ENCODE data around the gene NFKBIE. TPM values are rescaled to one million over a fixed set of nuclear protein-coding genes. Genes with fewer than 3 reads are reported as not detected.
A peak's percentile ranks its signal among the peaks of the same experiment; 100 is the strongest.

NFKBIE gene
- total and polyA plus RNA-seq, 2 of the 13 experiments (the other 11 are each of a cell fraction or from before 2014, with no cell fraction given): 6.7 to 14.5 TPM

GRCh38 chr6:44312901-44313788, 47.8 kb upstream of the NFKBIE start, which contains the start of gene AARS2 (continued):
- no peak for TF ChIP-seq ZNF326 (CRISPR knock-in tag; IDR thresholded peaks at IDR 0.05; ENCODE audit: borderline replicate concordance)
- TF ChIP-seq SMYD3 (CRISPR knock-in tag; IDR thresholded peaks at IDR 0.05): peak; percentile 84; the same call in 1 of the 2 replicates
- peak; percentile 99 for TF ChIP-seq KMT2A (CRISPR knock-in tag; IDR thresholded peaks at IDR 0.05)
- peak; percentile 91 for TF ChIP-seq ZNF704 (CRISPR knock-in tag; IDR thresholded peaks at IDR 0.05; ENCODE audit: borderline replicate concordance)
- peak; percentile 95 for TF ChIP-seq ZNF691 (CRISPR knock-in tag; IDR thresholded peaks at IDR 0.05; ENCODE audit: borderline replicate concordance, low read depth)
- TF ChIP-seq ZNF616 (CRISPR knock-in tag; IDR thresholded peaks at IDR 0.05; ENCODE audit: low read depth): no peak
- TF ChIP-seq ZBTB46 (CRISPR knock-in tag; IDR thresholded peaks at IDR 0.05; ENCODE audit: borderline replicate concordance): peak; percentile 55; the same call in 1 of the 2 replicates
- TF ChIP-seq ZNF772 (CRISPR knock-in tag; IDR thresholded peaks at IDR 0.05): peak; percentile 91
- peak; percentile 67 for TF ChIP-seq PATZ1 (CRISPR knock-in tag; IDR thresholded peaks at IDR 0.05)
- TF ChIP-seq THAP7 (CRISPR knock-in tag; IDR thresholded peaks at IDR 0.05): peak; percentile 86
- peak; percentile 88 for TF ChIP-seq ARNT2 (CRISPR knock-in tag; IDR thresholded peaks at IDR 0.05; ENCODE audit: low read depth)
- peak; percentile 69 for TF ChIP-seq RAD21 (CRISPR knock-in tag; IDR thresholded peaks at IDR 0.05)
- peak; percentile 79 for TF ChIP-seq AFF4 (CRISPR knock-in tag; IDR thresholded peaks at IDR 0.05)
- TF ChIP-seq ZFP1 (CRISPR knock-in tag; IDR thresholded peaks at IDR 0.05): peak; percentile 94
- peak; percentile 97 for TF ChIP-seq HOXA5 (CRISPR knock-in tag; IDR thresholded peaks at IDR 0.05)
- TF ChIP-seq KLF12 (CRISPR knock-in tag; IDR thresholded peaks at IDR 0.05; ENCODE audit: borderline replicate concordance): peak; percentile 93

All from HepG2 (cell line).